SK-N-SH (cell line): Measurements from ENCODE around the gene RAB8A.

Experiments used
- SMC3 ChIP-seq: IDR thresholded peaks from 2 replicates; pipeline ENCODE4 v1.6.1; 2012; ENCODE audit warnings: low read depth, low read length, improper control_type of control experiment
- TCF12 ChIP-seq: IDR thresholded peaks from 2 replicates; pipeline ENCODE4 v1.4.0; 2012

DNA sequence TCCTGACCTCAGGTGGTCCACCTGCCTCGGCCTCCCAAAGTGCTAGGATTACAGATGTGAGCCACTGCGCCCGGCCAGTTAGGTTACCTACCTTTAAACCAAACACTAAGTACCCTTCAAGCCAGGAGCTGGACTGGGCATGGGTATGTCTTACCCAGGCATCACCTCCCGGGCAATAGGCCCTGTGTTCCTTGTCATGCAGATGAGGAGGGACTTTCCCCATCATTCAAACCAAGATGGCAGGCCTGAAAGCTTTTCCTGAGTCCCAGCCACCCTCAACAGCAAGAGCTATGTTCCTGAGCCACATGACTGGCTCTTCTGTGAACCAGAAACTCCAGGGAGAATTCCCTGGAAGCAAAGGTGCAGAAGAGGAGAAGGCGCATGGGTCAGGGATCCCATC is 9.5 kb downstream of the RAB8A start:
- TF ChIP-seq TCF12 (no peak), SMC3 (no peak)
